Neural cell (in vitro differentiated cells): ENCODE data around the gene CSNK1E. TPM values are rescaled to one million over a fixed set of nuclear protein-coding genes. Genes with fewer than 3 reads are reported as not detected.
A peak's percentile ranks its signal among the peaks of the same experiment; 100 is the strongest.

ENCODE experiments used
- H2AFZ ChIP-seq: fragments of 200-600, 300-800 bp; sonication (generic), shearing (Covaris generic); 2 replicates; pipeline ENCODE4 v1.6.0; 2014; ENCODE audit warnings: low read depth, mild to moderate bottlenecking, antibody characterized with exemption, low read length, moderate library complexity
- H3F3A ChIP-seq: fragments of 200-600 bp; shearing (Covaris generic); 2 replicates; pipeline ENCODE4 v1.6.1; 2016; ENCODE audit warnings: mild to moderate bottlenecking, moderate library complexity, mixed read lengths, antibody characterized with exemption, low read length; ENCODE audit not compliant: insufficient read depth, poor library complexity, severe bottlenecking
- H3K27ac ChIP-seq: fragments of 200-600, 300-800 bp; sonication (generic), shearing (Covaris generic); 2 replicates; pipeline ENCODE4 v1.5.1; 2014; ENCODE audit warnings: mild to moderate bottlenecking, low read length, moderate library complexity
- H3K27me3 ChIP-seq: fragments of 300-800, 200-600 bp; sonication (generic), shearing (Covaris generic); 2 replicates; pipeline ENCODE4 v1.6.0; 2014; ENCODE audit warnings: mild to moderate bottlenecking, low read depth, low read length, moderate library complexity; ENCODE audit not compliant: insufficient read depth
- H3K36me3 ChIP-seq: fragments of 300-800, 200-600 bp; sonication (generic), shearing (Covaris generic); 2 replicates; pipeline ENCODE4 v1.5.1; 2014; ENCODE audit warnings: mild to moderate bottlenecking, antibody characterized with exemption, low read length, moderate library complexity; ENCODE audit not compliant: insufficient read depth
- H3K4me2 ChIP-seq: fragments of 300-800, 200-600 bp; sonication (generic), shearing (Covaris generic); 2 replicates; pipeline ENCODE4 v1.6.0; 2014; ENCODE audit warnings: mild to moderate bottlenecking, low read length
- H3K4me3 ChIP-seq: fragments of 300-800, 200-600 bp; sonication (generic), shearing (Covaris generic); 2 replicates; pipeline ENCODE4 v1.5.1; 2014; ENCODE audit warnings: mild to moderate bottlenecking, low read length, moderate library complexity
- H3K79me2 ChIP-seq: fragments of 200-600 bp; shearing (Covaris generic); replicated peaks from 2 replicates; pipeline ENCODE4 v1.6.0; 2014; ENCODE audit warnings: mild to moderate bottlenecking, low read length, moderate library complexity; ENCODE audit not compliant: insufficient read depth
- H3K9ac ChIP-seq: fragments of 300-800, 200-600 bp; sonication (generic), shearing (Covaris generic); 2 replicates; pipeline ENCODE4 v1.6.1; 2016; ENCODE audit warnings: mild to moderate bottlenecking, low read length, mixed read lengths
- H3K9me2 ChIP-seq: fragments of 200-600 bp; shearing (Covaris generic); 2 replicates; pipeline ENCODE4 v1.6.1; 2016; ENCODE audit warnings: mild to moderate bottlenecking, low read length, mixed read lengths; ENCODE audit not compliant: insufficient read depth
- H3K9me3 ChIP-seq: fragments of 200-600, 300-800 bp; sonication (generic), shearing (Covaris generic); 2 replicates; pipeline ENCODE4 v1.6.1; 2016; ENCODE audit warnings: mild to moderate bottlenecking, mixed run types, low read length, moderate library complexity, mixed read lengths
- H4K20me1 ChIP-seq: fragments of 200-600 bp; shearing (Covaris generic); 2 replicates; pipeline ENCODE4 v1.6.1; 2016; ENCODE audit warnings: mild to moderate bottlenecking, mixed run types; ENCODE audit not compliant: insufficient read depth
- CTCF ChIP-seq: fragments of 450-650 bp; IDR thresholded peaks from 2 replicates; pipeline ENCODE4 v1.5.1; 2014; ENCODE audit warnings: antibody characterized with exemption, mild to moderate bottlenecking, moderate library complexity; ENCODE audit not compliant: poor library complexity, severe bottlenecking
- EP300 ChIP-seq: fragments of 450-650 bp; conservative IDR thresholded peaks from 2 replicates; pipeline ENCODE4 v1.6.1; 2014; ENCODE audit warnings: antibody characterized with exemption, mild to moderate bottlenecking, moderate library complexity; ENCODE audit not compliant: poor library complexity, severe bottlenecking
- EZH2 ChIP-seq: fragments of 200-600, 300-800 bp; shearing (Covaris generic), sonication (generic); IDR thresholded peaks from 2 replicates; pipeline ENCODE4 v1.6.1; 2014; ENCODE audit warnings: antibody characterized with exemption, low read length, borderline replicate concordance, mild to moderate bottlenecking; ENCODE audit not compliant: insufficient read depth, poor library complexity, severe bottlenecking
- MXI1 ChIP-seq: fragments of 450-650 bp; conservative IDR thresholded peaks from 2 replicates; pipeline ENCODE4 v1.6.1; 2014; ENCODE audit warnings: antibody characterized with exemption, mild to moderate bottlenecking; ENCODE audit not compliant: poor library complexity, severe bottlenecking
- POLR2AphosphoS5 ChIP-seq: IDR thresholded peaks from 2 replicates; pipeline ENCODE4 v1.6.1; 2012
- RAD21 ChIP-seq: fragments of 450-650 bp; conservative IDR thresholded peaks from 2 replicates; pipeline ENCODE4 v1.6.1; 2014; ENCODE audit warnings: antibody characterized with exemption, mild to moderate bottlenecking, moderate library complexity
- SMC3 ChIP-seq: fragments of 450-650 bp; conservative IDR thresholded peaks from 2 replicates; pipeline ENCODE4 v1.6.1; 2014; ENCODE audit warnings: antibody characterized with exemption, mild to moderate bottlenecking, moderate library complexity; ENCODE audit not compliant: poor library complexity
- TAF1 ChIP-seq: IDR thresholded peaks from 2 replicates; pipeline ENCODE4 v1.6.1; 2012; ENCODE audit warnings: low read depth
- polyA plus RNA-seq: library from polyadenylated mRNA; depleted of rRNA; stranded (reverse); fragments of >200 nt; gene quantifications from 2 replicates; pipeline ENCODE4 v1.2.3, GENCODE V29; 2014
- TF ChIP-seq, protein P1 (sequence below): IDR thresholded peaks from 2 replicates; pipeline ENCODE4 v1.6.1; 2012; ENCODE audit warnings: borderline replicate concordance

CSNK1E gene
- polyA plus RNA-seq, 1 donor from 2014 or later: 230 TPM

- Histone ChIP-seq H2AFZ (no peak overlapping the region), H3K4me2 (peak overlapping the region; percentile 99), H3K27me3 (no peaks in the 10 kb centered on the region), H4K20me1 (peaks cover 45% of the 10 kb centered on the region), H3K9me3 (no peaks in the 10 kb centered on the region), H3K9me2 (no peaks in the 10 kb centered on the region), H3K4me3 (peak overlapping the region; percentile 93), H3K9ac (peak overlapping the region; percentile 97), H3K27ac (peak overlapping the region; percentile 96), H3F3A (peaks cover 5% of the 10 kb centered on the region), H3K36me3 (no peaks in the 10 kb centered on the region), H3K79me2 (peaks cover 64% of the 10 kb centered on the region)
- TF ChIP-seq, protein P1, sequence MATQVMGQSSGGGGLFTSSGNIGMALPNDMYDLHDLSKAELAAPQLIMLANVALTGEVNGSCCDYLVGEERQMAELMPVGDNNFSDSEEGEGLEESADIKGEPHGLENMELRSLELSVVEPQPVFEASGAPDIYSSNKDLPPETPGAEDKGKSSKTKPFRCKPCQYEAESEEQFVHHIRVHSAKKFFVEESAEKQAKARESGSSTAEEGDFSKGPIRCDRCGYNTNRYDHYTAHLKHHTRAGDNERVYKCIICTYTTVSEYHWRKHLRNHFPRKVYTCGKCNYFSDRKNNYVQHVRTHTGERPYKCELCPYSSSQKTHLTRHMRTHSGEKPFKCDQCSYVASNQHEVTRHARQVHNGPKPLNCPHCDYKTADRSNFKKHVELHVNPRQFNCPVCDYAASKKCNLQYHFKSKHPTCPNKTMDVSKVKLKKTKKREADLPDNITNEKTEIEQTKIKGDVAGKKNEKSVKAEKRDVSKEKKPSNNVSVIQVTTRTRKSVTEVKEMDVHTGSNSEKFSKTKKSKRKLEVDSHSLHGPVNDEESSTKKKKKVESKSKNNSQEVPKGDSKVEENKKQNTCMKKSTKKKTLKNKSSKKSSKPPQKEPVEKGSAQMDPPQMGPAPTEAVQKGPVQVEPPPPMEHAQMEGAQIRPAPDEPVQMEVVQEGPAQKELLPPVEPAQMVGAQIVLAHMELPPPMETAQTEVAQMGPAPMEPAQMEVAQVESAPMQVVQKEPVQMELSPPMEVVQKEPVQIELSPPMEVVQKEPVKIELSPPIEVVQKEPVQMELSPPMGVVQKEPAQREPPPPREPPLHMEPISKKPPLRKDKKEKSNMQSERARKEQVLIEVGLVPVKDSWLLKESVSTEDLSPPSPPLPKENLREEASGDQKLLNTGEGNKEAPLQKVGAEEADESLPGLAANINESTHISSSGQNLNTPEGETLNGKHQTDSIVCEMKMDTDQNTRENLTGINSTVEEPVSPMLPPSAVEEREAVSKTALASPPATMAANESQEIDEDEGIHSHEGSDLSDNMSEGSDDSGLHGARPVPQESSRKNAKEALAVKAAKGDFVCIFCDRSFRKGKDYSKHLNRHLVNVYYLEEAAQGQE: no peak
- TF ChIP-seq EZH2: no peak
- no peak for TF ChIP-seq EP300
- no peak for TF ChIP-seq MXI1
- TF ChIP-seq CTCF: no peak
- TF ChIP-seq TAF1: no peak
- no peak for TF ChIP-seq RAD21
- no peak for TF ChIP-seq POLR2AphosphoS5
- no peak for TF ChIP-seq SMC3
These were observed 2.1 kb downstream of the CSNK1E start for GRCh38 chr22:38314933-38315822.

GRCh38 chr22:38314051-38314932 lies 2.9 kb downstream of the CSNK1E start:
- peaks cover 52% of the 10 kb centered on the region for H4K20me1 ChIP-seq
- no peaks in the 10 kb centered on the region for H3K27me3 ChIP-seq

More at GRCh38 chr22:38314051-38314932, 2.9 kb downstream of the CSNK1E start:
- Histone ChIP-seq H3K27ac (peak overlapping the region; percentile 16), H3F3A (peaks cover 5% of the 10 kb centered on the region), H3K4me2 (peak overlapping the region; percentile 99), H3K9ac (peak overlapping the region; percentile 97), H3K9me3 (no peaks in the 10 kb centered on the region), H3K9me2 (no peaks in the 10 kb centered on the region), H3K4me3 (peak overlapping the region; percentile 93), H3K36me3 (no peaks in the 10 kb centered on the region), H2AFZ (no peak overlapping the region), H3K79me2 (peaks cover 73% of the 10 kb centered on the region)
- no peak for TF ChIP-seq TAF1
